Activated effector memory CD4-positive, alpha-beta T cell treated with anti-CD3 and anti-CD28 coated beads, Interleukin-2, amount 50 U/mL, for 16 hours (primary cell): ENCODE results near the gene ITGAL.
A peak's percentile ranks its signal among the peaks of the same experiment; 100 is the strongest.
"Not testable (repeated sequence)": the region's sequence is repeated elsewhere in the genome, so short reads cannot be mapped to it uniquely, and the experiment has no call there.

Experiments used
- DNase-seq: peaks from one replicate; pipeline ENCODE4 v3.0.0-alpha.2; 2020

The ITGAL gene

GRCh38 chr16:30457743-30458560, 14.6 kb upstream of the ITGAL start:
- no peak for DNase-seq

DNA sequence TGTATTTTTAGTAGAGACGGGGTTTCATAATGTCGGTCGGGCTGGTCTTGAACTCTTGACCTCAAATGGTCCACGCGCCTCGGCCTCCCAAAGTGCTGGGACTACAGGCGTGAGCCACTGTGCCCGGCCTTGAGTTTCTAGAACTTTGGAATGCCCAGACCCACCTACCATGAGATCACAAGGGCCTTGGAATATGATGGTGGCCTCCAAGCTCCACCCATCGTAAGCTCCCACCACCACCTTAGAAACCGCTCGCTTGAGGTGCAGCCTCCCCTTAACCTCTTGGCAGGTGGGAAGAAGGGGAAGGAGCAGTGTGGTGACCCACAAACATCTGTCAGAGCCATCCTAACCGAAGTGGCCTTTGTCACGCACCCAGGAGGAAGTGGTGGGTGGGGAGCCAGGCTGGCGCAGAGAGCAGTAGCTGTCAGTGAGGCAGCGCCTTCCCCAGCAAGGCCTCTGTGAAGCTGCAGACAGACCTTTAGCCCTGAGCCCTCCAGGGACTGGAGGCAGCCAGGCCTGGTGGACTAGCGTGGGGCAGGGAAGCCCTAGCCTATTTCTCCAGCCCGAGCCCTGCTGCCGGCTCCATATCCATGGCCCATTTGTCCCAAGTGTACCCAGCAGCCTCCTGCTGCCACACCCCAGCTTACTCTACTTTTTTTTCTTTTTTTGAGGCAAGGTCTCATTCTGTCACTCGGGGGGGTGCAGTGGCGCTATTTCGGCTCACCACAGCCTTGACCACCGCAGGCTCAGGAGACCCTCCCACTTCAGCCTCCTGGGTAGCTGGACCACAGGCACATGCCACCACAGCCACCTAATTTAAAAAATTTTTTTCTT, 13.8 kb upstream of the ITGAL start:
- peak; percentile 94 for DNase-seq

- no peak for DNase-seq
Measured at GRCh38 chr16:30459456-30459855, 13.1 kb upstream of the ITGAL start.

DNA sequence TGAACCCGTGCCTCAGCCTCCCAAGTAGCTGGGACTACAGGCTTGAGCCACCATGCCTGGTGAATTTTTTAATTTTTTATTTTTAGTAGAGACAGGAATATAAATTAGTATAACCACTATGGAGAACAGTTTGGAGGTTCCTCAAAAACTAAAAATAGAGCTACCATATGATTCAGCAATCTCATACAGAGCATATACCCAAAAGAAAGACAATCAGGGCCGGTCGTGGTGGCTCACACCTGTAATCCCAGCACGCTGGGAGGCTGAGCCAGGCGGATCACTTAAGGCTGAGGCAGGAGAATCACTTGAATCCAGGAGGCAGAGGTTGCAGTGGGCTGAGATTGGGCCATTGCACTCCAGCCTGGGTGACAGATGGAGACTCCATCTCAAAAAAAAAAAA, 11.1 kb upstream of the ITGAL start:
- not testable (repeated sequence) for DNase-seq

DNA sequence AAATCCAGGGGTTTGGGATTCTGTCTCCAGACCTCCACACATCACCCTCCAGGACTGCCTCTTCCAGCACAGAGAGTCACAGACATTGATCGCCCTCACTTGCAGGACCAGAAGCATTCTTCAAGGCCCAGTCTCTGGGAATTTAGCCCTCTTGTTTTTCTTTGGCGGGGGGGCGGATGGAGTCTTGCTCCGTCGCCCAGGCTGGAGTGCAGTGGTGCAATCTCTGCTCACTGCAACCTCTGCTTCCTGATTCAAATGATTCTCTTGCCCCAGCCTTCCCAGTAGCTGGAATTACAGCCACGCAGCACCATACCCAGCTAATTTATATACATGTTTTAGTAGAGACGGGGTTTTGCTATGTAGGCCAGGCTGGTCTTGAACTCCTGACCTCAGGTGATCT, 8.5 kb upstream of the ITGAL start:
- no peak for DNase-seq

GRCh38 chr16:30470170-30470512, 2.4 kb upstream of the ITGAL start:
- no peak for DNase-seq

DNA sequence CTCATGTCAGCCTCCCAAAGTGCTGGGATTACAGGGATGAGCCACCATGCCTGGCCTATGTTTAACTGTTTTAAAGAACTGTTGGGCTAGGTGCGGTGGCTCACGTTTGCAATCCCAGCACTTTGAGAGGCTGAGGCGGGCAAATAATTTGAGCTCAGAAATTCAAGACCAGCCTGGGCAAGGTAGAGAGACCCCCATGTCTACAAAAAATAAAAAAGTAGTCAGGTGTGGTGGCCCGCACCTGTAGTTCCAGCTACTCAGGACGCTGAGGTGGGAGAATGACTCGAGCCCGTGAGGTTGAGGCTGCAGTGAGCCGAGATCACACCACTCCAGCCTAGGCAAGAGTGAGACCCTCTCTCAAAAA, 1.9 kb upstream of the ITGAL start:
- no peak for DNase-seq

GRCh38 chr16:30473231-30474073, 910 bp downstream of the ITGAL start:
- peak; percentile 89 for DNase-seq

GRCh38 chr16:30474074-30474452, 1.5 kb downstream of the ITGAL start:
- peak; percentile 66 for DNase-seq

DNA sequence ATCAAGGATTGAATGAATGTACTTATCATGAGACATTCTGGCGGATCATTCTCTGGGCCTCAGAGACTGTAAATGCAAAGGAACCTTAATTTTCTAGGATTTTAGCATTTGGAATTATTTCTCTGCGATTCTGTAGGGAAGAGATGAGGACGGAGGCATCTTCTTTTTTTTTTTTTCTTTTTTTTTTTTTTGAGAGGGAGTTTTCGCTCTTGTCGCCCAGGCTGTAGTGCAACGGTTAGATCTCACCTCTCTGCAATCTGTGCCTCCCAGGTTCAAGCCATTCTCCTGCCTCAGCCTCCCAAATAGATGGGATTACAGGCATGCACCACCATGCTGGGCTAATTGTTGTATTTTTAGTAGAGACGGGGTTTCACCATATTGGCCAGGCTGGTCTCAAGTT, 2.1 kb downstream of the ITGAL start:
- DNase-seq, result no peak

DNA sequence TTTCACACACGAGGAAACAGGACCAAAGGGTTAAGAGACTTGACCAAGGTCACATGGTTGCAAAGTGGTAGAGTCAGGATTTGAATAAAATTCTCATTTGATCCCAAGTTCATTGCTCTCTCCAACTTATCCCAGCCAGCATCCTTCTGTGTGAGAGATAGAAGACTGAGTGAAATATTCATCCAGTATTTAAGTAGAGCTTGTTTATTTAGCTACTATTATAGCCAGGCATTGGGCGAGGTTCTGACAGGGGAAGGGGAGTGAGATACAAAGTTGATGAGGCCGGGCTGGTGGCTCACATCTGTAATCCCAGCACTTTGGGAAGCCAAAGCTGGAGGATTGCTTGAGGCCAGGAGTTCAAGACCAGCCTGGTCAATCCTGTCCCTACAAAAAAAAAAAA, 4.4 kb downstream of the ITGAL start:
- DNase-seq, result no peak

DNA sequence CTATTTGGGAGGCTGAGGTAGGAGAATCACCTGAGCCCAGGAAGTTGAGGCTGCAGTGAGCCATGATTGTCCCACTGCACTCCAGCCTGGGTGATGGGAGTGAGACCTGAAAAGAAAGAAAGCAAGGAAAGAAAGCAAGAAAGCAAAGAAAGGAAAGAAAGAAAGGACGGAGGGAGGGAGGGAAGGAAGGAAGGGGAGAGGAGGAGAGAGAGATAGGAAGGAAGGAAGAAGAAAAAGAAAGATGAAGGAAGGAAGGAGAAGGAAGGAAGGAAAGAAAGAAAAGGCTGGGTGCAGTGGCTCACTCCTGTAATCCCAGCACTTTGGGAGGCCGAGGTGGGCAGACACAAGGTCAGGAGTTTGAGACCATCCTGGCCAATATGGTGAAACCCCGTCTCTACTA, 5.2 kb downstream of the ITGAL start:
- DNase-seq, result not testable (repeated sequence)

DNA sequence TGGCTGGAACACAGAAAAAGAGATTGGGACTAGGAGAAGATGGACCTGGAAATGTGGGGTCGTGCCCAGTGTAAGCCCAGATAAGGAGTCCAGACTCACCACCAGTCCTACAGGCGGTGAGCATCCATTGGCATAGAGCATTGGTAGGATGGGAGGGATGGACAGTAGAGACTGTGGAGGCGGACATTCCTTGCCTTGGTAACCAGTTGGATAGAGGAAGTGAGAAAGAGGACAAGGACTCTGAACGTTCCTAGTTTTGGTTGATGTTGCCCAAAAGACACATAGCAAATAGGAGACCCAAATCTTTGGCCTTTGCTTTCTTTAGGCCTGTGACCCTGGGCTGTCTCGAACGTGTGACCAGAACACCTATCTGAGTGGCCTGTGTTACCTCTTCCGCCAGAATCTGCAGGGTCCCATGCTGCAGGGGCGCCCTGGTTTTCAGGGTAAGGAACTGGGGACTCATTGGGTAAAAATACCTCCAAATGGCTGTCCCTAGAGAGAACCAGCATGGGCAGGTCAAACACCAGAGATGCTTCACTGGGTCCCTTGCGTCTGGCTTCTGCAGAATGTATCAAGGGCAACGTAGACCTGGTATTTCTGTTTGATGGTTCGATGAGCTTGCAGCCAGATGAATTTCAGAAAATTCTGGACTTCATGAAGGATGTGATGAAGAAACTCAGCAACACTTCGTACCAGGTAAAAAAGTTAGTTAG, 6.4 kb downstream of the ITGAL start:
- no peak for DNase-seq

GRCh38 chr16:30481381-30481780, 8.8 kb downstream of the ITGAL start:
- DNase-seq, result no peak

DNA sequence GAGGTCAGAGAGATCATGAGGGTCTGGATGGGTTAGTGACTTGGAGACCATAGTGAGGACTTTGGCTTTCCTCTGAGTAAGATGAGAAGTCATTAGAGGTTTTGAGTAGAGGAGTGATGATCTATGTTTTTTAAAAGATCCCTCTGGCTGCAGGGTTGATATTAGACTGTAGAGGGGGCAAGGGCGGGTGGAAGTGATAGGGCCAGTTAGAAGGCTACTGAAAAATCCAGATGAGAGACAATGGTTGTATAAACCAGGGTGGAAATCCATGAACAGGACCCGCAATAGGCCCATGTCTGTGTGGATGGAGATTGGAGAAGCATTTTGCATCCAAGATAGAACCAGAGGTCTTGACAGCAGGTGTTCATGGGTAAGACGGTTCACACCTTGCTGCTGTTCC, 9.8 kb downstream of the ITGAL start:
- no peak for DNase-seq

DNA sequence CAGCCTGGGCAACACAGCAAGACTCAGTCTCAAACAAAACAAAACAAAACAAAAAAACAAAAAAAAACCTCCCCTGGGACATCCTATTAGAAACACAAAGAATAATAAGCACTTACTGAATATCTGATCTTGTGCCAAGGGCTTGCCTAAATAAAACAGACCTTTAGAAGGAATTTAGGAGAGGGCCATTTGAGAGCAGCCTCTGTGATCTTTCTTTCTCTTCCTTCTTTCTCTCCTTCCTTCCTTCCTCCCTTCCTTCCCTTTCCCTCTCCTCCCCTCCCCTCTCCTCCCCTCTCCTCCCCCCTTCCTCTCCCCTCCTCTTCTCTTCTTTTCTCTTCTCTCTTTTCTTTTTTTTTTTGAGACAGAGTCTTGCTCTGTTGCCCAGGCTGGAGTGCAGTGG, 12.3 kb downstream of the ITGAL start:
- DNase-seq, result no peak

DNA sequence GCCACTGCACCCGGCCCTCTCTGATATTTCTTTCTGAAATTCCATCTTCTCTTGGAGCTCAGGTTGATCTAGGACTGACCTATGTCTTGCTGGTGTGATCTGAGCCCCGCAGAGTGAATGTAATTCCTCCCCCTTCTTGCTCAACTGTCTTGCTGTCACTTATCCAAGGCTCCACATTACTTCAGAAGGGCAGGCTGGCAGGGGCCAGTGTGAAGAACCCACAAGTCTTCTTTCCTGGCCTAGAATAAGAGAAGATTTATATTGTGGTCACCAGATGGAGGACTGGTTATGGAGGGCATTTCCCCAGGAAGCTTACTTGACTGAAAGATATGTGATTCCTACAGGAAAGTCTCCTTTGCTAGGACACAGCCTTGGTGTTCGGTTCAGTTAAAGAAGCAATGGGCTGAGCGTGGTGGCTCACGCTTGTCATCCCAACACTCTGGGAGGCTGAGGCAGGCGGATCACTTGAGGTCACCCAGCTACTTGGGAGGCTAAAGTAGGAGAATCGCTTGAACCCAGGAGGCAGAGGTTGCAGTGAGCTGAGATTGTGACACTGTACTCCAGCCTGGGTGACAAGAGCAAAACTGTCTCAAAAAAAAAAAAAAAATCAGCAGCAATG, 13.4 kb downstream of the ITGAL start:
- no peak for DNase-seq

DNA sequence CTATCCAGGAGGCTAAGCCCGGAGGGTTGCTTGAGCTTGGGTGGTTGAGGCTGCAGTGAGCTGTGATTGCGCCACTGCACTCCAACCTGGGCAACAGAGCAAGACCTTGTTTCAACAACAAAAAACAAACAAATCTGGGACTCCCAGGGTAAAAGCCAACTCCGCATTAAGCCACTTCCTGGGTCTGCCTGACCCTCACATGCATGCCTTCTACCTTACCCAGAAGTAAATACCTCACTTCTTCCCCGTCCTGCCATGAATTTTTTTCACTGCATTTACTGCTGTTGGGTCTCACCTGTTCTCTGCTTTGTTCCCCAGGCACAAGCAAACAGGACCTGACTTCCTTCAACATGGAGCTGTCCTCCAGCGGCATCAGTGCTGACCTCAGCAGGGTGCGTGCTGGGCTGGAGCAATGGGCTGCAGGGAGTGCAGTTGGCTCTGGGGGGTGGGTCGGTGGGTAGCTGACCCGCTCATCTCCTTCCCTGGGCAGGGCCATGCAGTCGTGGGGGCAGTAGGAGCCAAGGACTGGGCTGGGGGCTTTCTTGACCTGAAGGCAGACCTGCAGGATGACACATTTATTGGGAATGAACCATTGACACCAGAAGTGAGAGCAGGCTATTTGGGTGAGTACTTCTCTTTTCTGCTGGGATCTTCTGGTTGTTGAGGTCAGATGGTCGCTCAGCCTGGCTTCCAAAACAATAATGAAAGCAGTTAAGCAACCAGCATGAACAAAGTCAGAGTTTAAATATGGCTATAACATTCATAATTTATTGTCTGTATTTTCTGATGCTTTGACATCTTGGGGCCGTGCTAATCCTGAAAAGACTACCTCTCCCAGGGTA, 16.4 kb downstream of the ITGAL start:
- no peak for DNase-seq

GRCh38 chr16:30490210-30490609, 17.7 kb downstream of the ITGAL start:
- DNase-seq, result no peak

- DNase-seq, result no peak
Measured at GRCh38 chr16:30491229-30491628, 18.7 kb downstream of the ITGAL start.

DNA sequence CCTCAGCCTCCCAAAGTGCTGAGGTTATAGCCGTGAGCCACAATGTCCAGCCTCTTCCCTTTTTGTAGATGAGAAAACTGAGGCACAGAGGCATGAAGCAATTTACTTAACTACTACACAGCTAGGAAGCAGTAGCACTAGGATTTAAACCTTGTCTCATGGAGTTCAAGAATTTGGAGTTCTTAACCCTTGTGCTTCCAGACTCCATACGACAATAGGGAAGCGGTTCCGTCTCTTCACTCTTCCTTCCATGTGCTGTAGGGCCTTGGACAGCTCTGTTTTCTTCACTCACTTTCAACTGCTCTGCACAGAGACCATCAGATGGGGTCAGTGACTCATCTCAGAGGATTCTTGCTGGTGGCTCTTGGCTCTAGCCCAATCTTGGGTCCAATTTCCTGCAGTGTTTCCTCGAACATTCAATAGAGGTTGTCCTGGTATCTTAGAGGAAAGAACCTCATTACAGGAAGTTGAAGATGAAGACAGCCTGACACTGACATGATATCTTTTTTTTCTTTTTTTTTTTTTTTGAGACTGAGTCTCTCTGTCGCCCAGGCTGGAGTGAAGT, 19.3 kb downstream of the ITGAL start:
- peak; percentile 68 for DNase-seq
